Right lobe of liver (tissue), 4 donors: ENCODE results near the gene NFE2L3.

Experiments used
- POLR2A ChIP-seq: fragments of 450-650 bp; IDR thresholded peaks from one replicate; pipeline ENCODE4 v1.6.1; 2017; ENCODE audit warnings: antibody characterized with exemption, mild to moderate bottlenecking
- TF ChIP-seq, protein P1 (sequence below), 4 donors: fragments of 200-600 bp in 3 of 4; fragments of 450-650 bp in 1 of 4; IDR thresholded peaks; one replicate each; pipeline versions ENCODE4 v1.5.1 to v1.8.0; 2016 to 2022; ENCODE audit warnings: antibody characterized with exemption in 4 of 4, mild to moderate bottlenecking in 2 of 4
- donor health status: DM: no; HTN: no; CAD: no.
- donor health status: DM: no; HTN: no; CAD: no.
- donor health status: DM: no; HTN: yes; CAD: no.

DNA sequence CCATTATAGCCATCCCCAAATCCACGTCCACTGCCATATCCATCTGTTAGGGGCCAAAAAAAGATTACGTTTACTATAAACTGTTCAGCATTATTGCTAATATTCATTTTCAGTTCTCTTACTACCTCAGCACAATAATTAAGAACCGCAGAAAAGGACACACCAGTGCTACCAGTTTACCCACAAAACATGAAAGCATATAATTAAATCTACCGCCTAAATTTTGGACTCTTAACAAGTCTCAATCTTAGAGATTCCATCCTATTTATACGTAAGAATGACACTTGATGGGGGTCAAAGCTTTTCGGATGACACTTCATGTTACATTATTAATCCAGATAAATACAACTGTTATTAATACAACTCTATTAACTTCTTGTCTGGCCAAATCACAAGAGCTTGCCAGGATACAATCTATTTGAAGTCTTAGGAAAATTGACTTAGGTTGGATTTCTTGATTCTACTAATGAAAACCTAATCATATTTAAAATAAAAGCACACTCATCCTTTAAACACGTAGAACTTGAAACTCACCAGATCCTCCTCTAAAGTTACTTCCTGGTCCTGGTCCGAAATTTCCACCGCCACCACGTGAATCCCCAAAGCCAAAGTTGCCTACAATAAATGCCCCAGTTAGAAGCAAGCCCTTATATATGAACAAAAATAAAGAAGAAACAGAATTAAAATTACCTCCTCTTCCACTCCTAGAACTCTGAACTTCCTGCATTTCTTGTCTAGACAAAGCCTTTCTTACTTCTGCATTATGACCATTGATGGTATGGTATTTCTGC is 44.1 kb downstream of the NFE2L3 start:
- no peak for TF ChIP-seq POLR2A
- TF ChIP-seq, protein P1, sequence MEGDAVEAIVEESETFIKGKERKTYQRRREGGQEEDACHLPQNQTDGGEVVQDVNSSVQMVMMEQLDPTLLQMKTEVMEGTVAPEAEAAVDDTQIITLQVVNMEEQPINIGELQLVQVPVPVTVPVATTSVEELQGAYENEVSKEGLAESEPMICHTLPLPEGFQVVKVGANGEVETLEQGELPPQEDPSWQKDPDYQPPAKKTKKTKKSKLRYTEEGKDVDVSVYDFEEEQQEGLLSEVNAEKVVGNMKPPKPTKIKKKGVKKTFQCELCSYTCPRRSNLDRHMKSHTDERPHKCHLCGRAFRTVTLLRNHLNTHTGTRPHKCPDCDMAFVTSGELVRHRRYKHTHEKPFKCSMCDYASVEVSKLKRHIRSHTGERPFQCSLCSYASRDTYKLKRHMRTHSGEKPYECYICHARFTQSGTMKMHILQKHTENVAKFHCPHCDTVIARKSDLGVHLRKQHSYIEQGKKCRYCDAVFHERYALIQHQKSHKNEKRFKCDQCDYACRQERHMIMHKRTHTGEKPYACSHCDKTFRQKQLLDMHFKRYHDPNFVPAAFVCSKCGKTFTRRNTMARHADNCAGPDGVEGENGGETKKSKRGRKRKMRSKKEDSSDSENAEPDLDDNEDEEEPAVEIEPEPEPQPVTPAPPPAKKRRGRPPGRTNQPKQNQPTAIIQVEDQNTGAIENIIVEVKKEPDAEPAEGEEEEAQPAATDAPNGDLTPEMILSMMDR (IDR thresholded peaks at IDR 0.05), result no peak
